Measurements from ENCODE around the gene KLHL34.

KLHL34 gene

GRCh38 chrX:21655901-21656586 lies 2.1 kb downstream of the KLHL34 start:
- DNase-seq = no peak

DNA sequence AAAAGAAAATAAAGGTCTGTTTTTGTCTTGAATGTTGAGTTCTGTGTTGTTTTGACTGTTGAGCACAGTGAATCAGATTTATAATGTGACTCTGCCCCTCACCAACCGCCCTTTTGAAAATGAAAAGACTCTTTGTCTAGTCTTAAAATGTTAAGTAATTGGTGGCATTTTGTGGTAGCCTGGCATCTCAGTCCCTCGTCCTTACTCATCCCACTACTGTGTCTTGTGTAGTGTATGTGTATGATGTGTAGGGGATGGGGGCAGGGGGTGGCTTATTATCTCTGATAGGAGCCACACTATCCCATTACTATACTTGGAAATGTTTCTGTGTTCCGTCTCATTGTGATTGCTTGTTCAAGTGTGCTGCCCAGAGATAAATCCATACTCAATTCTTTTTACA lies 12.2 kb downstream of the KLHL34 start:
- no peak for DNase-seq

- no peak for DNase-seq
These were observed 12.7 kb downstream of the KLHL34 start for GRCh38 chrX:21645431-21645830.

DNA sequence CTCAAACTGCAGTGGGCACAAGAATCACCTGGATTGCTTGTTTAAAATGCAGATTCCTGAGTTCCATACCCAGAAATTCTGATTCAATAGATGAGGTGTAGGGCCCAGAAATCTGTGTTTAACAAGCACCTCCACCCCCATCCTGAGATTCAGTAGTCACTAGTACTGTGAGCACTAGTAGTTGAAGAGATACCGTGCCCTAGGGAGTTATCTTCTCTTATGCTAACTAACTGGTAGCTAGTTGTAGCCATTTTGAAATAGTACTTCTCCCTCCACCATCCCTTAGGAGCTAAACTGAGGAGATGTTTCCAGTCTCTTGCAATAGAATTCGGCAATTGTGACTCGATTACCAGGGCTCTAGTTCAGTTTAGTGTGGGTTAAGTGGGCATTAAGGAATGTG lies 18.4 kb downstream of the KLHL34 start:
- DNase-seq = no peak

- DNase-seq = no peak
These were observed 19.8 kb downstream of the KLHL34 start for GRCh38 chrX:21638311-21638710.

DNA sequence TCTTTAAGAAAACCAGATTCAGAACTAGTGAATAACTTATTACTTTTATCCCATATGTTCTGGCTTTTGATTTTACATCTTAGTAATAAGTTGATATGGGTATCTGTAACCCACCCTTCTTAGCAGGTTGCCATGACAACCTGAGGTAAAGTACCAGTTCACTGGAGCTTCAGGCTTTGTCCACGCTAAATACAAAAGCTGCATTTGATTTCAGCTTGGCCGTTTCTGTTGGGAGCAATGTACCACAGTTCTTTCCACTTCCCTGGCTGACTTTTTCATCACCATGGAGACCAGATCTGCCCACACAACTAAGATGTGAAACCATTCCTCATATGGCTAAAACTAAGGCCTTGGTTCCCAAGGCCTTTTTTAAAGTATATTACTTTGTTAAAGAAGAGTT lies 26.1 kb downstream of the KLHL34 start:
- no peak for DNase-seq

- DNase-seq = no peak
These were observed 34.2 kb downstream of the KLHL34 start for GRCh38 chrX:21623778-21624501.

DNA sequence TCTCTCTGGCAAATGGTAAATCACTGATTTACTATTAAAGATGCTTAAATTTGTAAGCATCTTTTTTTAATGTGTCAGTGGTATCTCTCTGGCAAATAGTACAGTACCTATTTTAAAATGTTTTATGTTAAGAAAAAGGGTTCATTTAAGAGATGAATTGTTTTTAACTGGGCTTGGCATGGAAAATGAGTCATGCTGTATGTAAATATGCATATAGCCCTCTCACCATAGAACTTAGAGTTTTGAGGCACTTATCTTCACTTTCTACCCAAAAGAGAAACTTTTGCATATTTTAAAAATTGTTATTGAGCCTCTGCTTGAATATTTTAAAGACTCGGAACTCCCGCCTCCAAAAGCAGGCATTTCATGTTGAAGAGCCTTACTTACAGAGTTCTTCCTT lies 37.9 kb downstream of the KLHL34 start:
- no peak for DNase-seq

DNA sequence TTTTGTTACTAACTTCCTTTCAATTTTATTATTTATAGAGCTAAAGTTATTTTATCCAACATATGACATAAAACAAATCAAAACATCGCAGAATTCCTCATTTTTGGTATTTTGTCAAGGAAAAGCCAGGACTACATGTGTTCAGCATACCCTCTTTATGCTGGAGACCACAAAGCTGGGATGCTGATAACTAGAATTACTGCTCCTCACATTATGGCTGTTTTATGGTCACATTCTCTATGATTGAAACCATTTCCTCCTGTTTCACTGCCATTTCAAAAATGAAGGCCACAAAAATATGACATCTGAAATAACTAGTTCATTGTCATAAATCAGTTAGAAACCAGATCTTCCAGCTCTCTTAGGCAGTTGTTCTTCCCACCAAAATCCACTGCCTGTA lies 41.7 kb downstream of the KLHL34 start:
- no peak for DNase-seq

- no peak for DNase-seq
These were observed 46.0 kb downstream of the KLHL34 start for GRCh38 chrX:21612154-21612553.

DNA sequence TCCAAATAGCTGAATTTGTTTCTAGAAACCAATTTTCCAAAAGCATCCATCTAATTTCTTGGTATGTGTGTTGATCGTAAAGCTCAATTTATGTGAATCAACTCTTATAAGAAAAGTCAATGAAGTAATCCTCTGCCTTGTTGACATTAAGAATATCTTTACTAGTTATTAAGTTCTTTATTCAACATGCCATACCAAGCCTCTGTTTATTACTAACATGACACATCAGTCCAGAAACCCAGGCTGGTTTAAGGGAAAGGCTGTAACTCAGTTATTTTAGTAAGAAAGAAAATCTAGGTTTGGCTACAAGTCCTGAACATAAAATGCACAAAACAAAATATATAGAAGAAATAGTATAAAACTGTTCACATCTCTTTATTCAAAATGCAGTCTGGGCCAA lies 48.0 kb downstream of the KLHL34 start:
- no peak for DNase-seq

DNA sequence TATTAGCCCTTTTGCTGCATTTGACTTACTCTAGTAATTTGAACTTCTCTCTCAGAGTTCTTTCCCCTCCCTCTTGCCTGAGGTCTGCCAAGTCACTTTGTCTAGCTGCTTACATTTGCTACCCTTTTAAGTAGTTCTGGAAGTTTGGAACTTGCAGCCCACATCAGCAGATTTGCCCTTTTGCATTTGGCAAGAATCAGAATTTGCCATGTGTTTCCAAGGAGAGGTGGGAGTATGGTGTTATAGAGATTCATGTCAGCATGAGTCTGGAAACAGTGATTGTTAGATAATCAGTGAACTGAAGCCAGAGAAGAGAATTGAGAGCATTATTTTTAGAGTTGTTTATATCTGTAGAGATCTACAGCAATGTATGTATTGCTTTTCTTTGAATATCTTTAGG lies 52.1 kb downstream of the KLHL34 start:
- DNase-seq = no peak
